HG02970 (cell line): ENCODE data around the gene GPC3.
"Not testable (repeated sequence)": the region's sequence is repeated elsewhere in the genome, so short reads cannot be mapped to it uniquely, and the experiment has no call there.

Source experiments
- ATAC-seq: cut with Tn5 transposase; IDR thresholded peaks from one replicate; pipeline ENCODE4 v1.9.1; 2021; ENCODE audit warnings: mild to moderate bottlenecking, moderate library complexity, moderate number of reproducible peaks; ENCODE audit not compliant: unreplicated experiment, low FRiP score

GPC3 gene

DNA sequence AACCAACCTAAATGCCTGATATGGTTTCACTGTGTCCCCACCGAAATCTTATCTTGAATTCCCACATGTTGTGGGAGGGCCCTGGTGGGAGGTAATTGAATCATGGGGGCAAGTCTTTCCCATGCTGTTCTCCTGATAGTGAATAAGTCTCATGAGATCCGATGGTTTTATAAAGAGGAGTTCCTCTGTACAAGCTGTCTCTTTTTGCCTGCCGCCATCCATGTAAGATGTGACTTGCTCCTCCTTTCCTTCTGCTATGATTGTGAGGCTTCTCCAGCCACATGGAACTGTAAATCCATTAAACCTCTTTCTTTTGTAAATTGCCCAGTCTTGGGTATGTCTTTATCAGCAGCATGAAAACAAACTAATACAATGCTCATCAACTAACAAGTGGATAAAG, 265.1 kb downstream of the GPC3 start:
- ATAC-seq = not testable (repeated sequence)

- no peak for ATAC-seq
Observed at GRCh38 chrX:133715715-133716114, 269.7 kb downstream of the GPC3 start.

- no peak for ATAC-seq
Observed at GRCh38 chrX:133709501-133709900, 275.9 kb downstream of the GPC3 start.

GRCh38 chrX:133706890-133707289, 278.5 kb downstream of the GPC3 start:
- ATAC-seq = no peak

- ATAC-seq = no peak
Observed at GRCh38 chrX:133702230-133702629, 283.2 kb downstream of the GPC3 start.

DNA sequence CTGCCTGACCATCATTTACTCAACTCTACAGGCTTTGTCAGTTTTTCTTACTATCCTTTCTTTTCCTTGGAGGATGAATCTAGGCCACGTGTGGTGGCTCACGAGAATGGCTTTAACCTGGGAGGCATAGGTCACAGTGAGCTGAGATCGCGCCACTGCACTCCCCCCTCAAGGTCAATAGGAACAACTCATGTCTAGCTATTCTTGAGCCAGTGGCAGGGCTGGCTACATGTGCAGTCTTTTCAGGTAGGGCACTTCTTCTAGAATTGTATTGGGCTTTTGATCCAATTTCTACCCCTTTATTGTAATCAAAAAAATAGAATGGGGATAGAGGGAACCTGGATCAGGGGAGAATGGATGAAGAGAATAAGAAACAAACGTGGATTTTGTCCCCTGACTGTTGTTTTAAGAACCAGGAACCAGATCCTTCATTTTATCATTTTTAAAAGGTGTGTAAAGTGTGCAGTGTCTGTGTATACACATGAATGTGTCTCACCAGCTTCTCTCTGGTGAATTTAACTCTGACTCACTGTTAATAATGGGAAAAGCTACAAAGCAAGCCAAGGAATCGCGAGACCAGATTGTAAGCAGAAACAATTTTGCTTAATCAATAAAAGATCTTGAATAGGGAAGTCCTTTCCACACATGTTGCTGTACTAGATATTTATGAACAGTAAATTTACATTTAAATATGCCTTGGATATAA, 286.2 kb downstream of the GPC3 start:
- ATAC-seq = no peak

GRCh38 chrX:133698298-133698697, 287.1 kb downstream of the GPC3 start:
- ATAC-seq = no peak

GRCh38 chrX:133697656-133698055, 287.7 kb downstream of the GPC3 start:
- no peak for ATAC-seq

GRCh38 chrX:133689997-133690599, 295.3 kb downstream of the GPC3 start:
- ATAC-seq = no peak

GRCh38 chrX:133685822-133686221, 299.6 kb downstream of the GPC3 start:
- no peak for ATAC-seq

DNA sequence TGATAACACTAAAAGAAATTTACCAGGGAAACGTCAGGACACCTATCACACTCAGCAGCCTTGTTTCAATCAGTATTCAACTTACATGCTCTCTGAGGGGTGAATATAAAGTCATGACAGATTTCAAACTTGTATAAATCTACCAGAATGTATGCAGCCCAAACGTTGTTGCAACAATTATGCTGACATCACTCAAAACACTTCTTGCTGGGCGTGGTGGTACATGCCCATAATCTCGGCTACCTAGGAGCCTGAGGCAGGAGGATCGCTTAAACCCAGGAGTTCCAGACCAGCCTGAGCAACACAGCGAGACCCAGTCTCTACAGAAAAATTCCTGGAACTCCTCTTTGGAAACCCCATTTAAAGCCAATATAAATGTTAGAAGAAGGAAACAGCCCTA, 303.5 kb downstream of the GPC3 start:
- ATAC-seq = no peak

DNA sequence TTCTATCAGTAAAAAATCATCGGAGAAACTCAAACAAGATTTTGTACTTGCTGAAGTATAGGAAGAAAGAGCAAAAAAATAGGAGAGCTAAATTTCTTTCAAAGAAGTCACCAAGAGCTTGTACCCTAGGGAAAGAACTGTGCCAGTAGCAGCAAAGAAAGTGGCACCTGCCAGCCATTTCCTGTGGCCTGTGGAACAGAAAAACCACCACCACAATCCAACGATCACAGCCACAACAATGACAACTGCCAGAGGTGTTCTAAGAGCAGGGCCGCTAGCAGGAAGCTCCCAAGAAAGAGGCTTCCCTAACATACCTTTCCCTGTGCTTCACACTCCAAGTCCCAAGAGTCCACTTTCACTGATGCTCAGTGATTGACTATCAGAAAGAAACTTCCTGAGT, 304.0 kb downstream of the GPC3 start:
- ATAC-seq = no peak

DNA sequence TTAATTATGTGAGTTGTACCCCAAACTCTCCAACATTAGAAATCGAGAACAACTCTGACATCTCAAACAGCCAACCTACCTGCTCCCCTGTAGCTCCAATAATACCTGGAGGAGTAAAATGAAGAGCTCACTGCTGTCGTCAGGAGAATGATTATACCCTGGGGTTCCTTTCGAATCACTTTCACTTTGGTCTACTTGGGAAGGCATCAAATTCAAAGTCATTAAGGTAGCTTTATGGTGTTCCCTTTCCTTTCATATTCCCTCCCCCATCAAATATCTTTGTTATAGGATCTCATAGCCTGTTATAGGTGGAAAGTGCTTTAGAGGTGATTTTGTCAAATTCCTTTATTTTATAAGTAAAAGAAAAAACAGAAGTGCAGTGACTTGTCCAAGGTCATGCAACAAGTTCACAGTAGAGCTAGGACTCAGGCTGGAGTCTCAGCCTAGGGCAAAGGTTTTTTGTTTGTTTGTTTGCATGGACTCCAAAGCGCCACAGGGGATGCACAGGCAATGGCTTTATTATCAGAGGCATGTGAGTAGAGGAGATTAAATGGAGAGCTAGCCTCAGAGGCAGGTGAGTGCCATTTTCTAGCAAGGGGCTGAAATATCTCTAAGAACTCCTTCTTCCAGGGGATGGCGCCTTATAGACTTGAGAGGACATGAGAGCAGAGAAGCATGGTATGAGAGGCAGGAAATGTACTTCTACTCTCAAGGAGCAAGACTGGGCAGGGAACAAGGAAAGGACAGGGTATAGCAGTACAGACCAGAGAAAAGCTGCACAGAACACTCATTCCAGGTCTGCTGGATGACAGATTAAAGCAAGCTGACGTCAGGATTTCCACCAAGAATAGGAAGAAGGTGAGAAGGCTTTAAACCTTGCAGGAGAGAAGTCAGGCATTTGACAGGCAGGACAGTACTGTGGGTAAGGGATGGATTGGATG, 308.0 kb downstream of the GPC3 start:
- ATAC-seq = no peak

DNA sequence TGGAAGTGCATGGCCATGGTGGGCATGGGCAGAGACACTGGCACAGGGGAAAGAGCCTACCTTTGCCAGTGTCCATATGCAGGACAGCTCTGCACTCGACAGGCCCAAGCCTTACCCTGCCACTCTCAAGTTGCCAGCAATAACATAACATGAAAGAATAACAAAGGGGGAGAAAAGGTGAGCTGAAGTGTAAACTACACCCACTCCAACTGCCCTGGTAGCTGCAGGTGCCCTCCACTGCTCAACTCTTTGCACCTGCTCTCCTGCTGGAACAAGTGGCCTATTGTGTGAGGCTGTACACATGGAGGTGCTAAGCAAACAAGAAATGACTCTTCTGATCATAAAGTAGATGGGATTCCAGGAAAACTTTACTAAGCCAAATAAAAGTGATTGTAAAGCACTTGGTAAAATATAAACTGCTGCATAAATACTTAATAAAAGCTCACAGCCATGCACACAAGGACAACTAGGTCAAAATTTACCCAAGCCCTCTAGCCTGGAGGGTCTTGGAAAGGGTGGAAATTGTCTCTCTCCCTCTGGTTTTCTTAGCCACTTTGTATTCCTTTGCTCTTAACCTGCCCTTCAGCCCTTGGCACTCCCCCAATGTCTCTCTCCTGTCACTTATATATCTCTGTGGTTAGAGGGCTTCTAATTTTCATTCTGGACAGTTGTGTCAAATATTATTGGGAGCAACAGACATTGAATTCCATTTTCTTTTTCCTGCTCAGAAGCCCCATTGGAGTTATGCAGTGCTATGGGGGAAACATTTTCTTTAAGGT, 308.9 kb downstream of the GPC3 start:
- ATAC-seq = no peak

DNA sequence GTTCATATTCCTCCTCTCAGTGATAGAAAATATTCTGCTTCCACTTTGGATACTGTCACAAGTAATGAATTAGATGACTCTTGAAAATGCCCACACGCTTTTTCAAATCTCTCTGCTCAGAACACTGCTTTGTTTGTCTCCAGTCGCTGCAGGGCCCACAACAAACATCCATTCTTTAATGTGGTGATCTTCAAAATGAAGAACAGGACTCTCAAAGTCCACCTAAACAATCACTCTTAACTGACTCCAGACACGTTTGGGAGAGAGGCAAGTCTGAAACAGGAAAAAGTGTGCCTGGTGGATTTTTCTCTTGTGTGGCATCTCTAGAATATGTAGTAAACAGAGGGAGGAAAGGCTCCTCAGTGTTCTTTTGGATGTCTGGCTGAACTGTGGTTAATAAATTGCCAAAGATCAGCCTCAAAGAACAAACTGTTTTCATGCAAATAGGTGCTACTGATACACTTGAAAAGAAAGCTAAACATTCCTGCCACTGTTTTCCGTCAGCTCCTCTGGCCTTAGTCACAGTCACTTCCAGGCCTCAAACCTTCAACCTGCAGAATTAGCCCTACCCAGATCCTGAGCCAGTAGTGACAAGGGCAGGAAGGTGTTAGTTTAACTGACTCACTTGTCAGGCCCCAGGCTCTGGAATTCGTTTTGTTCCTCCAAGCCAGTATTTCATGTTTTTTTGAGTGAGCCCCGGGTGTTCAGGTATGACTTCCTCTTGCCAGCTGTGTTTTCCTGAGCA, 310.5 kb downstream of the GPC3 start:
- ATAC-seq = no peak

DNA sequence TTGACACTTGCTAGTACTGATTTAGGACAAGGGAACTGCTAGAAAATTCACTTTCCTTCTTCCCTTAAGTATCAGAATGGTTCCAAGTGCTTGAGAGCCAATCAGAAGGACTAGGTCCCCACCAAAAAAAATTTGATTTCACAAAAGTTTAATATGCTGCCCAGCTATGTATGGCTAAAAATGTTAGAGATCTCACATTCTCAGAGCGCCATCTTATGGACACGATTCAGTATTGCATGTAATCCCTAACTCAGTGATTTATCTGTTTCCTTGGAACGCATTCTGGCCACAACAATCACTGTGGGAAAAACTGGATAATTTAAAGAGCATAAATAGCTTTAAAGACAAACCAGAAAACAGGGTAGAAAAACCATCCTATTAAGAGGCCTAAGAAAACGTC, 315.0 kb downstream of the GPC3 start:
- ATAC-seq = no peak

DNA sequence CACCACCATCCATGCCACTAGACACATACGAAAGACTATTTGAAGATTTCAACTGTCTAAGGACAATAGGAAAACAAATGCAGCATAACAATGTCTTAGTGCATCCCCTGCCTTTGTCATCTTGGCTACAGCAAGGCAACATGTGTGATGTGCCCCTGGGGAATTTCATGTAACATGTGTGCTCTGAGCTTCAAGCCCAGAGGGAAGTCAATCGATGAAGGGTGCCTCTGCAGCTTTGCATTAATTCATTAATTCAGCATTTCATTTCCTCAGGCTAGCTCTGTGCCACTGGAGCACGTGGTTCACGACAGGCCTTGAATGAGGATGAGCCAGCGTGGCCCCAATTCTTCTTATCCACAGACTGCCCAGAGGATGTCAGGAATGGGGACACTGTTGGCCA, 316.2 kb downstream of the GPC3 start:
- no peak for ATAC-seq

- no peak for ATAC-seq
Observed at GRCh38 chrX:133668225-133668931, 317.0 kb downstream of the GPC3 start.

DNA sequence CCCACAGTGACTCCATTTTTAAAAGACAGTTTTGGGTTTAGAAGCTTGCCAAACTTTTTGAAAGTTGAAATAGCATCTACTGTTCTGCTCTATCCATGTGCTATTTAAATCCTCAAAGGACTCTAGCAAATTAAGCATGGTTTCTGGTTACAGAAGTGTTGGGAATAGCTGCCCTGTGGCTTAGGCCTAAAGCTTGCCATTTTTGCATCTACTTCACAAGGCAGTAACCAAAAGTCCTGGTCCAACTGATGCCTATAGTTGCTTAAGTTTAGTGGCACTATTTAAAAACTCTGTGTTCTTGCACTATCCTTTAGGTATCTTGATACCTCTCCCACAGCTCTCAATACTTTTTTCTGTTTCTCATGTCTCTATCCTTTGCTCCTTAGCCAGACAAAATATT, 319.1 kb downstream of the GPC3 start:
- no peak for ATAC-seq
